Astrocyte (in vitro differentiated cells and primary cell): Measurements from ENCODE around the gene CERS6. TPM values are rescaled to one million over a fixed set of nuclear protein-coding genes. Genes with fewer than 3 reads are reported as not detected.

Experiments used
- DNase-seq: peaks from one replicate; pipeline ENCODE4 v3.0.0-alpha.2; 2010; ENCODE audit warnings: low read depth
- FAIRE-seq: peaks from 2 replicates; lab custom pipeline; 2011; peaks lifted over from hg19 to GRCh38; lab: Jason Lieb, UNC
- H2AFZ ChIP-seq: 2 replicates; pipeline ENCODE4 v1.6.0; 2012; ENCODE audit warnings: low read depth, low read length, inconsistent platforms
- H3K27ac ChIP-seq: 2 replicates; pipeline ENCODE4 v1.5.1; 2011; ENCODE audit warnings: low read depth, low read length, inconsistent platforms
- H3K27me3 ChIP-seq: 2 replicates; pipeline ENCODE4 v1.6.0; 2011; ENCODE audit warnings: low read length, inconsistent platforms; ENCODE audit not compliant: insufficient read depth
- H3K36me3 ChIP-seq: 2 replicates; pipeline ENCODE4 v1.5.1; 2011; ENCODE audit warnings: low read length, inconsistent platforms; ENCODE audit not compliant: insufficient read depth
- H3K4me1 ChIP-seq: 2 replicates; pipeline ENCODE4 v1.5.1; 2011; ENCODE audit warnings: low read length, inconsistent platforms; ENCODE audit not compliant: insufficient read depth
- H3K4me2 ChIP-seq: 2 replicates; pipeline ENCODE4 v1.6.0; 2012; ENCODE audit warnings: low read length, inconsistent platforms
- H3K4me3 ChIP-seq: 2 replicates; pipeline ENCODE4 v1.5.1; 2011; ENCODE audit warnings: low read depth, mild to moderate bottlenecking, low read length, inconsistent platforms; ENCODE audit not compliant: insufficient read depth
- H3K79me2 ChIP-seq: 2 replicates; pipeline ENCODE4 v1.6.0; 2012; ENCODE audit warnings: mild to moderate bottlenecking, low read length, inconsistent platforms; ENCODE audit not compliant: insufficient read depth
- H3K9ac ChIP-seq: 2 replicates; pipeline ENCODE4 v1.6.0; 2012; ENCODE audit warnings: mild to moderate bottlenecking, low read length, inconsistent platforms
- H3K9me3 ChIP-seq: 2 replicates; pipeline ENCODE4 v1.5.1; 2012; ENCODE audit warnings: low read depth, mild to moderate bottlenecking, low read length, inconsistent platforms; ENCODE audit not compliant: insufficient read depth
- H4K20me1 ChIP-seq: 2 replicates; pipeline ENCODE4 v1.6.0; 2012; ENCODE audit warnings: low read length, inconsistent platforms; ENCODE audit not compliant: insufficient read depth
- H3K27ac Mint-ChIP-seq: one replicate; pipeline ENCODE4 v1.8.0; 2021; ENCODE audit warnings: mild to moderate bottlenecking, mixed read lengths; ENCODE audit not compliant: unreplicated experiment
- H3K27me3 Mint-ChIP-seq: one replicate; pipeline ENCODE4 v1.8.0; 2021; ENCODE audit warnings: low read depth, mixed read lengths; ENCODE audit not compliant: unreplicated experiment
- H3K36me3 Mint-ChIP-seq: one replicate; pipeline ENCODE4 v1.8.0; 2021; ENCODE audit warnings: low read depth, mixed read lengths; ENCODE audit not compliant: unreplicated experiment
- H3K4me1 Mint-ChIP-seq: one replicate; pipeline ENCODE4 v1.8.0; 2021; ENCODE audit warnings: low read depth, mixed read lengths; ENCODE audit not compliant: unreplicated experiment
- H3K4me3 Mint-ChIP-seq: one replicate; pipeline ENCODE4 v1.8.0; 2021; ENCODE audit warnings: mild to moderate bottlenecking, moderate library complexity, mixed read lengths; ENCODE audit not compliant: unreplicated experiment
- H3K9me3 Mint-ChIP-seq: one replicate; pipeline ENCODE4 v1.8.0; 2021; ENCODE audit warnings: mild to moderate bottlenecking, mixed read lengths; ENCODE audit not compliant: unreplicated experiment
- CTCF ChIP-seq: IDR thresholded peaks from 2 replicates; pipeline ENCODE4 v1.5.1; 2011; ENCODE audit warnings: low read depth, mild to moderate bottlenecking, inconsistent platforms, low read length, moderate library complexity; ENCODE audit not compliant: insufficient read depth
- EZH2 ChIP-seq: IDR thresholded peaks from 2 replicates; pipeline ENCODE4 v1.6.1; 2012; ENCODE audit warnings: mild to moderate bottlenecking, low read length, inconsistent platforms; ENCODE audit not compliant: insufficient read depth
- total RNA-seq: library from RNA; stranded (reverse); gene quantifications from 2 replicates; pipeline ENCODE4 v1.2.1, GENCODE V29; 2021

The CERS6 gene
- total RNA-seq, 1 donor from 2014 or later = 23.4 TPM

- H3K4me2 ChIP-seq = no peak overlapping the region
- H2AFZ ChIP-seq = no peak overlapping the region
- Mint-ChIP-seq H3K9me3 (no peaks in the 10 kb centered on the region), H3K4me3 (no peak overlapping the region), H3K27ac (no peak overlapping the region), H3K4me1 (peaks cover 26% of the 10 kb centered on the region), H3K27me3 (no peaks in the 10 kb centered on the region), H3K36me3 (no peaks in the 10 kb centered on the region)
- H3K9ac ChIP-seq = no peak overlapping the region
- no peak for FAIRE-seq
- H3K36me3 ChIP-seq = no peaks in the 10 kb centered on the region
- H3K27me3 ChIP-seq = no peaks in the 10 kb centered on the region
- no peaks in the 10 kb centered on the region for H4K20me1 ChIP-seq
- H3K9me3 ChIP-seq = no peaks in the 10 kb centered on the region
- DNase-seq = peak; percentile 27
- H3K4me1 ChIP-seq = no peaks in the 10 kb centered on the region
- H3K79me2 ChIP-seq = no peaks in the 10 kb centered on the region
- no peak overlapping the region for H3K27ac ChIP-seq
- H3K4me3 ChIP-seq = no peak overlapping the region
- TF ChIP-seq EZH2 = no peak
- TF ChIP-seq CTCF = no peak
Observed at GRCh38 chr2:168596881-168597655, 141.0 kb downstream of the CERS6 start.

- Mint-ChIP-seq H3K4me1 (peaks cover 23% of the 10 kb centered on the region), H3K27ac (no peak overlapping the region), H3K9me3 (no peaks in the 10 kb centered on the region), H3K4me3 (no peak overlapping the region), H3K27me3 (no peaks in the 10 kb centered on the region), H3K36me3 (no peaks in the 10 kb centered on the region)
- H3K36me3 ChIP-seq = no peaks in the 10 kb centered on the region
- no peak overlapping the region for H3K4me2 ChIP-seq
- H3K9me3 ChIP-seq = no peaks in the 10 kb centered on the region
- H3K9ac ChIP-seq = no peak overlapping the region
- no peak for DNase-seq
- no peaks in the 10 kb centered on the region for H3K27me3 ChIP-seq
- no peak overlapping the region for H3K4me3 ChIP-seq
- no peaks in the 10 kb centered on the region for H3K79me2 ChIP-seq
- no peak overlapping the region for H3K27ac ChIP-seq
- no peaks in the 10 kb centered on the region for H4K20me1 ChIP-seq
- H3K4me1 ChIP-seq = no peaks in the 10 kb centered on the region
- no peak for FAIRE-seq
- TF ChIP-seq CTCF (no peak), EZH2 (no peak)
- no peak overlapping the region for H2AFZ ChIP-seq
Observed at GRCh38 chr2:168599738-168600137, 143.7 kb downstream of the CERS6 start.

GRCh38 chr2:168600949-168601348 is 144.9 kb downstream of the CERS6 start:
- no peaks in the 10 kb centered on the region for H3K27me3 ChIP-seq
- Mint-ChIP-seq H3K36me3 (peaks cover 2% of the 10 kb centered on the region), H3K4me3 (no peak overlapping the region), H3K4me1 (peaks cover 13% of the 10 kb centered on the region), H3K27me3 (no peaks in the 10 kb centered on the region), H3K27ac (no peak overlapping the region), H3K9me3 (peaks cover 5% of the 10 kb centered on the region)
- H3K27ac ChIP-seq = no peak overlapping the region
- H3K9me3 ChIP-seq = peaks cover 3% of the 10 kb centered on the region
- H3K4me2 ChIP-seq = no peak overlapping the region
- DNase-seq (no peak), FAIRE-seq (no peak)
- H3K9ac ChIP-seq = no peak overlapping the region
- H4K20me1 ChIP-seq = no peaks in the 10 kb centered on the region
- H3K4me1 ChIP-seq = no peaks in the 10 kb centered on the region
- no peaks in the 10 kb centered on the region for H3K36me3 ChIP-seq
- no peak overlapping the region for H3K4me3 ChIP-seq
- H2AFZ ChIP-seq = no peak overlapping the region
- no peaks in the 10 kb centered on the region for H3K79me2 ChIP-seq
- TF ChIP-seq CTCF = no peak
- no peak for TF ChIP-seq EZH2
